HG03060 (cell line): ENCODE results near the gene SLC9B1.
"Not testable (repeated sequence)": the region's sequence is repeated elsewhere in the genome, so short reads cannot be mapped to it uniquely, and the experiment has no call there.

Experiments used
- ATAC-seq: cut with Tn5 transposase; IDR thresholded peaks from one replicate; pipeline ENCODE4 v1.9.1; 2021; ENCODE audit warnings: low read depth, moderate number of reproducible peaks; ENCODE audit not compliant: unreplicated experiment

SLC9B1 gene

DNA sequence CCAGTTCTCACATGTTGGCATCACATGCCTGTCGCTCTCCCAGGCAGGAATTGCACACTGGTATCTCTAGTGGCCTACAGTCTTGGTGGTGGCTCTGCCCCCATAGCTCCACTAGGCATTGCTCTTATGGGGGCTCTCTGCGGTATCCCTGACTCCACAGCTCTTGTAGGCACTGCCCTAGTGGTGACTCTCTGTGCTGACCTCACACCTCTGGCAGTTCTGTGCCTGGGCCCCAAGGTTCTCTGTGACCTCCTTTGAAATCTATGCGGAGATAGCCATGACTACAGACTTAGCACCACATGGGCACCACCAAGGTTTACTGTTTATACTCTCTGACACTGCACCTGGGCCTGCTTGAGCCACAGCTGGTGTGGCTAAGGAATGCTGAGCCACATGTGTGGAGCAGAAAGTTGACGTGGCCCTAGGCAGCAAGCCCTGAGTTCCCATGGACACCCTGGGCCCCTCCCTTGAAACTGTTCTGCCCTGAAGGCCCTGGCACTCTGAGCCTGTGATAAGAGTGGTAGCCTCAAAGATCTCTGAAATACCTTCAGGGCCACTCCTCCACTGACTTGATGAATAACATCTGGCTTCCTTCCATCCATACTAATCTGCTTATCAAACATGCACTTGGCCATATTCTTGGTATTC, 8.0 kb downstream of the SLC9B1 start:
- ATAC-seq = no peak

DNA sequence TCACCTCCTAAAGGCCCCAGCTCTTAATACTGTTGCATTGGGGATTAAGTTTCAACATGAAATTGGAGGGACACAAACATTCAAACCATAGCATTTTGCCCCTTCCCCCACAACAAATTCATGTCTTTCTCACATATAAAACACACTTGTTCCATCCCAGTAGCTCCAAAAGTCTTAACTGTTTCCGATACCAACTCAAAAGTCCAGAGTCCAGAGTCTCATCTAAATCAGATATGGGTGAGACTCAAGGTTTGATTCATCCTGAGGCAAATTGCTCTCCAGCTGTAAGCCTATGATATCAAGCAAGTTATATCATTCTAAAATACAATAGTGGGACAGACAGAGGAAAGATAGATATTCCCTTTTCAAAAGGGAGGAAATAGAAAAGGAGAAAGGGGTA, 8.7 kb downstream of the SLC9B1 start:
- no peak for ATAC-seq

DNA sequence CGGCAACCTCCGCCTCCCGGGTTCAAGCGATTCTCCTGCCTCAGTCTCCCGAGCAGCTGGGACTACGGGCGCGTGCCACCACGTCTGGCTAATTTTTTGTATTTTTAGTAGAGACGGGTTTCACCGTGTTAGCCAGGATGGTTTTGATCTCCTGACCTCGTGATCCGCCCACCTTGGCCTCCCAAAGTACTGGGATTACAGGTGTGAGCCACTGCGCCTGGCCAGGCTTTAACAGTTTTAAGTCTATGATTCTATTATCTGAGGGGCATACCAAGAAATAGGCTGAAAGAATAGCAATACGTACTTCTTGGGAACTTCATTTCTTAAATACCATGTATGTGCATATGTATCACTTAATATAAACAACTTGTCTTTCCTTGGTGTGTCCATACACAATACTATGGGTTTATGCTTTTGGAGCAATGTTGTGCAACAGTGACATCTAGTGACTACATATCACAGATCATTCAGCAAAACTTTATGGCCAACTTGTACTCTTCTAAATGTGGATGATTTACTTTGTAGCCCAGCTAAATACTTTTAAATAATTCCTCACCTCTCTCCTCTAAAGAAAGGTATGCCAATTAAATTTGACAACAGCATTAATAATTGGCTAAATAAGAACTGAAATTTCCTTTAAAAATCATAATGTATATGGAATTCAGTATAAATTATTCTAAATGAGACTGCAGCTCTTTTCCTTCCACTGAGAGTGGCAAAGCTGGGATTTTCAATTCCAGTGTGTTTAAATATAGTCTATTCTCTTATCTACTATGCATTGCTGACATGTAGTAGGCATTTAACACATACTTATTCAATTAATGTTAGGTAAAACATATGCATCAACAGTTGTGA, 10.4 kb downstream of the SLC9B1 start:
- peak; percentile 92 for ATAC-seq

DNA sequence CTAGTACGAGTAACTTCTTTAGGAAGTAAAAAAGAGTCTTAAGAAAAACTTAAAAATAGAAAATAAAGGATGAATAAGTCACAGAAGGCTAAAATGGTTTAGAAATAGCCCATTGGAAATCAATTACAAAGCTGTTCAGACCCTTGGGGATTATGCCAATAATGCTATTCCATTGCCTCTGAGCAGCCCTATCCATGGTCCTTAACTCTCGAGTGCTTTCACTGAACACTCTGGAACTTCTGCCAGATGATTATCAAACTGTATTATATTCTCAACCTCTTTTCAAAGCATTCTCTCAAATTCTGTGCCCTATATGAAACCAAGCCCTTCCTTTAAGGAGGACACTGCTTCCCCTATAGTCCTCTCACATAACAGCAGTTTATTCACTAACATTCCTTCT, 17.0 kb downstream of the SLC9B1 start:
- ATAC-seq = no peak

DNA sequence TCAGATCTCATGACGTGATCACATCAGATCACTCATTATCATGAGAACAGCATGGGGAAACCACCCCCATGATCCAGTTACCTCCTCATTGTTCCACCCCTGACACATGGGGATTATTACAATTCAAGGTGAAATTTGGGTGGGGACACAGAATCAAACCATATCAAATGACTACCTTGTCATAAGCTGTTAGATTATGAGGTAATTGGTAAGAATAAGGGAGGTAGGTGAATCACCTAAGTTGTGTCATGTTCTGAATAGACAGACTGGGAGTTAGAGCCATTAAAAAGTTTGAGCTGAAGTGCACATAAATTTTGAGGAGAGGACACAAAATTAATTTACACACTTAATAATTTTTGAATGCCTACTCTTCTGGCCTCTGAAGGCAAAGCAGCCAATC, 24.7 kb downstream of the SLC9B1 start:
- no peak for ATAC-seq

DNA sequence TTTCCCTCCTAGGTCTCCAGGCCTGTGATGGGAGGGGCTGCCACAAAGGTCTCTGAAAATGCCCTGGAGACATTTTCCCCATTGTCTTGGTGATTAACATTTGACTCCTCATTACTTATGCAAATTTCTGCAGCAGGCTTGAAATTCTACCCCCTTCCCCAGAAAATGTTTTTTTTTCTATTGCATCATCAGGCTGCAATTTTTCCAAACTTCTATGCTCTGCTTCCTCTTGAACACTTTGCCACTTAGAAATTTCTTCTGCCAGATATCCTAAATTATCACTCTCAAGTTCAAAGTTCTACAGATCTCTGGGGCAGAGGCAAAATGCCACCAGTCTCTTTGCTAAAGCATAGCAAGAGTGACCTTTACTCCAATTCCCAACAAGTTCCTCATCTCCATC, 25.5 kb downstream of the SLC9B1 start:
- not testable (repeated sequence) for ATAC-seq

DNA sequence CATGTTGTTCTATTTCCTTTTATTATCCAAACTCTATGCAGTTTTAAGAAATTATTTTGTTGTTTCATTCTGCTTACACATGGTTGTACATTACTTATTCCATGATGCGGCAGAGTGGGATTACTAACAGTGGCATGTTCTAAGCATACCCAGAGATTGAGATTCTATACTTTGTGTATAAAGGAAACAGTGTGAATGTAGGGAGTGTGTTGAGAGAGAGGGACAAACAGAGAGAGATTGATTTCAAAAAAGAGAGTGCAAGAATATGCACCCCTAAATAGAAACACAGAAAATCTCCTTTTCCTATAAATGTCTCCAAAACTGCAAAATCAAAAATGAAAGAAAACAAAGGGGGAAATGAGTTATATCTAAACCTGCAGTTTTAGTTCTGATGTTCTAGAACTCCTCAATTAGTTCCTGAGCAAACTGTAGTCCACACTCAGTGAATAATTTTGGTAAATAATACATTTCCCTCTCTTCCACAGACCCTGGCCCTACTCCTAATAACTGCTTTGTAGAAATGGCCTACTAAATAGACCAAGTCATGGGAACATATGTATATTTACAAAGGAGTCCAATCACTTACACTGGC, 31.0 kb downstream of the SLC9B1 start:
- ATAC-seq = no peak

DNA sequence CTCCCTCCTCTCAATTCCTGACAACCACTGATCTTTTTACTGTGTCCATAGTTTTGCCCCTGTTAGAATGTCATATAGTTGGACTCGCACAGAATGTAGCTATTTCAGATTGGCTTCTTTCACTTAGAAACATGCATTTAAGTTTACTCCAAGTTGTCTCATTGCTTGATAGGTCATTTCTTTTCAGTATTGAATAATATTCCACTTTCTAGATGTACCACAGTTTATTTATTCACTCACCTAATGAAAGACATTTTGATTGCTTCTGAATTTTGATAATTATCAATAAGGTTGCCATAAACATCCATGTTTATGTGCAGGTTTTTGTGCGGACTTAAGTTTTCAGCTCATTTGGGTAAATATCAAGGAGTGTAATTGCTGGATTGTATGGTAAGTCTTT, 38.5 kb downstream of the SLC9B1 start:
- no peak for ATAC-seq

DNA sequence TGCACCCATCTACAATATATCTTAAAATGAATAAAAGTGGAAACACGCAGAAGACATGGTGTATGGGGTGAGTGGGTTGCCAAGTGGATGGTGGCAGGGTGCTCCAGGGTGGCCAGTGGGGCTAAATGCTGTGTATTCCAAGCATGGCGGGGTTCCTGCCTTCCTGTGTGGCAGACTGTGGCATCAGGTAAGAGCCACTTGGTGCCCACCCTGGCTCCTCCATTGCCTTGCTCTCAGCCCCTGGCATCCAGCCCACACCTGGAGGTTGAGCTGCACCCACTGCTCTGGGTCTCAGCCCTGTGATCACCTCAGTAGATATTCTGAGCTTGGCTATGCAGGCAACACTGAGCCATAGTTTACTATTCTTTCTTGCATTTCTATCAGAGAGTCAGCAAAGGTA, 57.7 kb downstream of the SLC9B1 start:
- ATAC-seq = not testable (repeated sequence)

DNA sequence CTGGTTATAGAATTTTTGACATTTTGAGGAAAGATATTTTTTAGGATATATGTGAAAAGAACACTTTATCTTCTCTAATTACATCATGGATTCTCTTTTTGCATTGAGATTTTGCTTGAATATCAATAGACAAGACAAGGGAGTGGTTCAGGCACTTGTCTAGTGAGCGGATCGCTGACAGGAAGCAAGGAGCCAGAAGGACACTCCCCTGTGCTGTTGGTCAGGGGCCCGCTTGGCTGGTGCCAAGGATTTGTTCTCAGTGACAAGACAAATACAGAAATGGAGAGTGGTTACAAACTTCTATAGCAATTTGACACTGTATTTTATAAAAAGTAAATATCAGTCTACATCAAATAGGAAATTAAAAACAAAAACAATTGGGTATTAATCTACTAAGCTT, 60.0 kb downstream of the SLC9B1 start:
- no peak for ATAC-seq

DNA sequence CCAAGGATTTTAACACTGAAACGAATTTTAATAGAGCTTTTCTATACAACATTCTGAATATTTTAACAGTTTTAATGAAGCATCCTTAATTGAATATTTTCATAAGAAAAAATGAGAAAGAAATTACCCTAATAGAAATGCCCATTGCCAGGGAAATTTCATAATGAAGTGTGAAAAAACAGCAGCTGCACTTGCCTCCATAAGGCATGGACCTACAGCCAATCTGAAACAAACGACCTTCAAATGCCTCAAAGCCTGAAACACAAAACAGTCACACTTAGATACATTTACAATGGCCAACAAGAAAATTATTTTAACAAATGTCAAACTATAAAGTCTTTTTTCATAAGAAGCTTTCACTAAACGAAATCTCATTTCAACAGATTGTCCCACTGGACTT, 74.4 kb downstream of the SLC9B1 start:
- no peak for ATAC-seq

DNA sequence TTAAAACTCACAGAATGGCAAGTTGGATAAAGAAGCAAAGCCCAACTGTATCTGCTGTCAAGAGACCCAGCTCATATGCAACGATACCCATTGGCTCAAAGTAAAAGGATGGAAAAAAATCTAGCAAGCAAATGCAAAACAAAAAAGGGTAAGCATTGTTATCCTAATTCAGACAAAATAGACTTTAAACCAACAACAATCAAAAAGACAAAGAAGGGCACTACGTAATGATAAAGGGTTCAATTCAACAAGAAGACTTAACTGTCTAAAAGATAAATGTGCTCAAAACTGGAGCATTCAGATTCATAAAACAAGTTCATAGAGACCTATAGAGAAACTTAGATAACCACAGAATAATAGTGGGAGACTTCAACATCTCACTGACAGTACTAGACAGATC, 81.4 kb downstream of the SLC9B1 start:
- ATAC-seq = not testable (repeated sequence)

DNA sequence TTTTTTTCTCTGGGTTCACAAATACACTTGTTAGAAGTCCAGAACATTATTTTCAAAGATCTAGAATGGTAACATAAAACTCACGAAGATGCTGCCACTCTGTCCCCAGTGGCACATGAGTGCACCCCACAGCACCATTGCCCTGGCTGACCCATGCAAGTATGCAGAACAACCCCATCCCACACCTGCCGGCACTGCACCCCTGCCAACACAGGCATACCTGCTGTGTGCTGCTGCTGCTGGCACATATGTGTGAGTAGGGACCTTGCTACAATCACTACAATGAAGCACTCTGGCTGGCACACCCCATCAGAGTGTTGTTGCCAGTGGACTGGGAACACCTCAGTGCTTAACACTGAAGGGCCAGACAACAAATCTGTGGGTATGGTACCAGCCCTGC, 83.8 kb downstream of the SLC9B1 start:
- ATAC-seq = no peak

DNA sequence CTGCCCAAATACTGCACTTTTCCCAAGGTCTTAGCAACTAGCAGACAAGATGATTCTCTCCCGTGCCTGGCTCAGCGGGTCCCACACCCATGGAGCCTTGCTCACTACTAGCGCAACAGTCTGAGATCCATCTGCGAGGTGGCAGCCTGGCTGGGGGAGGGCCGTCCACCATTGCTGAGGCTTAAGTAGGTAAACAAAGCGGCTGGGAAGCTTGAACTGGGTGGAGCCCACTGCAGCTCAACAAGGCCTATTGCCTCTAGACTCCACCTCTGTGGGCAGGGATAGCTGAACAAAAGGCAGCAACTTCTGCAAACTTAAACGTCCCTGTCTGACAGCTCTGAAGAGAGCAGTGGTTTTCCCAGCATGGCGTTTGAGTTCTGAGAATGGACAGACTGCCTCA, 99.8 kb downstream of the SLC9B1 start:
- not testable (repeated sequence) for ATAC-seq

DNA sequence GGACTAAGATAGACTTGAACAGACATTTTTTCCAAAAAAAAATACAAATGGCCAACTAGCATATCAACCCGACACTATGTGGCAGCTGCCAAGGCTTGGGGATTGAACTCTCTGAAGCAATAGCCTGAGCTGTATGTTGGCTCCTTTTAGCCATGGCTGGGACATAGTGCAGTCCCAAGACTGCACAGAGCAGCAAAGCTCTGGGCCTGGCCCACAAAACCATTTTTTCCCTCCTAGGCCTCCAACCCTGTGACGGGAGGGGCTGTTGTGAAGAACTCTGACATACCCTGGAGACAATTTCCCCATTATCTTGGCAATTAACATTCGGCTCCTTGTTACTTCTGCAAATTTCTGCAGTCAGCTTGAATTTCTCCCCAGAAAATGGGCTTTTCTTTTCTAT, 100.6 kb downstream of the SLC9B1 start:
- no peak for ATAC-seq

DNA sequence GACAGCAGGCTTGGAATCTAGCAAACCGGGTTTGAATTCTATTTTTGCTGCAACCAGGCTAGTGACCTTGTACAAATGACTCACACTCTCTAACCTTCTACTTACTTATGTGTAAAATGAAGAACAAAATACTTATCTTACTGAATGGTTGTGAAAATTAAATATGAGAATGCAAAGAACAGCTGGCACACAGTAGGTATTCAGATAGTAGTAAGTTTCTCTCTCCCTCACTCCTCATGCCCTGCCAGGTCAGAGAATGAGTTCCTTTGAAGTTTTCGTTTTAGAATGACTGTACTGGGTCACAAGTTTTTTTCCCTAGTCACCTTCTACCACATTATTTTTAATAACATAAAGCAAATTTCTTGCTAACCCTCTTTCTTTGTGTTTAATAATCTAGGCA, 117.7 kb downstream of the SLC9B1 start:
- ATAC-seq = no peak

DNA sequence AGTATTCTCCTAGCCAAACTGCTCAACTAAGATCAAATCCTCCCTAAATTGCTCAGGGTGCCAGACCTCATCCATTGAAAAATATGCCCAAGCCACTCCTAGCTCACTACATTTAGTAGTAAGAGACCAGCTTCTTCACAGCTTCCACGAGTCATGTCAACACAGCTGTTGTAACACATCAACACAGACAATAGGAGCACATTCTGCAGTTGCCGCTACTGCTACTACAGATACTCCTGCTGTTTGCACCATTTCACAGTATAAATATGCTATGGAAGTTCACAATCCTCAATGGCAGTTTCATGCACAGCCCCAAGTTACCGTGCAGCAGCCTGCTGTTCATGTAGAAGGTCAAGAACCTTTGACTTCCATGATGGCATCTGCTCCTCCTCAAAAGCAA, 121.9 kb downstream of the SLC9B1 start:
- ATAC-seq = not testable (repeated sequence)

DNA sequence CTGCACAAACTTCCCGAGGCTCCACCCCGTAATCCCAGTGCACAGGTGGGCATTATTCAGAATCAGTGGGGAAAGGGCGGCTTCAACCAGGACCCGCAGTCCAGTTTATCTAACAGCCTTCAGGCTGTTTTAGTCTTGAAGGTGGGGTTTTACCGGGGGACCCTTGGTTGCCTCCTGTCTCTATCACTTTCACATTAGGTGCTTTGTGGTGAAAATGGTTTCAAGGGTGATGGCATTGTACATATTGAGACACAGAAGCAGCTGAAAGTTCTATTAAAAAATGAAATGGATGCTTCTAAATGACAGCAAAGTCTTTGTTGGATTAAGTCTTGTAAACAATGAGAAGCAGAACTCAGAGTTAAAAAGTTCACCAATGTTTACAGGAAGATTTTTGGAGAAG, 123.0 kb downstream of the SLC9B1 start:
- ATAC-seq = not testable (repeated sequence)

DNA sequence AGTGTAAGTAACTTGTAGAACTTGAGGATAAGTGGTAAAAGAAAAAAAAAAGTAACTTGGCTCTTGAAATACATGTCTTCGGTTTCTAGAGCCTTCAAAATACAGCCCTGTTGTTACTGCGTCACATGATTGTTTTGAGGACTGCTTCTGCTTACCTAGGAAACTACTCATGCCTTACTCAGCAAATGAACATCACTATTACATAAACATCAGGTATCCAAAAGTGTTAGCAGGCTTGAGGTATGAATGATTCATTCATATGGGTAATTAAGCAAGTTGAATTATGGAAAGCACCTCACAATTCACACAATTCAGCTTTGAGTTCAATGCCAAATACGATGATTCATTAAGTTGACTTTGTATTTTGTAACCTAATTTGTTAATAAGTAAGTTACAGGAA, 129.6 kb downstream of the SLC9B1 start:
- not testable (repeated sequence) for ATAC-seq

DNA sequence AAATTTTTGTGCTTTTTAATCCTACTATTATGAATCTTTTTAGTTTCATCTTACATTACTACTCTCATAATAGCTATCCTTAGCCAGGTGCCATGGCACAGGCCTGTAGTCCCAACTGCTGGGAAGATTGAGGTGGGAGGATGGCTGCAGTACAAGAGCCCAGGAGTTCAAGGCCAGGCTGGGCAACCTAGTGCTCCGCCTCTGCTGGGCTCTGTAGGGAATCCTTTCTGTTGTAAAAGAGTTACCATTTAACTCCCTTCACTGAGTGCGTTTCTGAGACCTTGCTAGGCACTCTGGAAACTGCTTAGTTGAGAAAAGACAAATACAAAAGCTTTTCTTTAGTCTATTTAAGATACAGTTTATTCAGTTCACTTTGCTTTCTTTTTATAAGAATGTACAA, 130.9 kb downstream of the SLC9B1 start:
- not testable (repeated sequence) for ATAC-seq

DNA sequence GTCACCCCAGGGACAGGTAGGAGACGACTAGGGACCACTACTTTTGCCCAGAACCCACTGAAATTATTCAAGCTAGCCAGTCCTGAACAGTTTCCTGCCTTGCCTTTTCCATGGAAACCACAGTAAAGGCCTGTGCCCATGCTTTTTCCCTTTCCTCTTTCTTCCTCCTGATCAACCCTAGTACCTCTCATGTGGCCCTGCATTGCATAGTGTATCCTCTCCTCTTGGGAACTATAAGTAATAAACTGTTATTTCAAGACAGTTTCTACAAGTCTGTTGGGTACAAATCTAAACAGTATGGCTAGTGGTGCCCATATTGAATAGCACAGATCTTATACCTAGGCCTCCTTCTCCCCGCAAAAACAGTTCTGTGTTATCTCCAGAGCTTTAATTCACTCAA, 136.2 kb downstream of the SLC9B1 start:
- ATAC-seq = no peak

DNA sequence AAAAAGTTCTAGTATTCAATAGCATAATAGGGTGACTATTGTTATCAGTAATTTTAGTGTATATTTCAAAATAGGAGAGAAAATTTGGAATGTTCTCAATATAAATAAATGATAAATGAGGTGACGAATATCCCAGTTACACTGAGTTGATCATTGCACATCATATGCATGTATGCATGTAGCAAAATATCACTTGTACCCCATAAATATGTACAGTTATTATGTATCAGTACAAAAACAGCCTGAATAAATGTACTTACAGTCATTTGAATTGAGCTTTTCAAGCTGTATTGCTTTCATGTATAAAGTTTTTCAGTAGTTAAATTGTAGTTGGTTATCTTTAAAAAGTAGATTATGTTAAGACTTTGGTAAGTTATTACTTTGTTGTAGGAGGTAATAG, 138.2 kb downstream of the SLC9B1 start:
- ATAC-seq = no peak
